ENCODE measurements around the gene KIF7. TPM values are rescaled to one million over a fixed set of nuclear protein-coding genes. Genes with fewer than 3 reads are reported as not detected.
"Not testable (repeated sequence)": the region's sequence is repeated elsewhere in the genome, so short reads cannot be mapped to it uniquely, and the experiment has no call there.

The KIF7 gene
- total RNA-seq, 2 donors from 2014 or later, result 2.9 to 7.6 TPM

DNA sequence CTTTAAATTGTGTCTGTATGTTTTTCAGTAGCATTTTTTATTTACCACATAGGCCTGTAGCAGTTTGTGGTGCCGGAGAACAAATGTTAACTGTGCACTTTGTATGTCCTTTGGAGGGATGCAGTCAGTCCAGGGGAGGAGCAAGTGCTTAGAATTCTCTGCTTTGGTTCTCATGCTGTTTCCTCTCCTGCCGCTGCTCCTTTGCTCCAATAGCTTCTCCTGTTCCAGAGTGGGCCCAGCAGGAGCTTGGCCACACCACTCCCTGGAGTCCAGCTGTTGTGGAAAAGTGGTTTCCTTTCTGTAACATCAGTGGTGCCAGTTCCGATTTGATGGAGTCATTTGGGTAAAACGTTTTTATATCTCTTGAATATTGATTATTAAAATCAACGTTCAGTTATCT, 63.4 kb downstream of the KIF7 start:
- no peak for TF ChIP-seq CTCF (IDR thresholded peaks at IDR 0.05)

GRCh38 chr15:89587955-89588354, 67.3 kb downstream of the KIF7 start:
- H3K27ac ChIP-seq, result no peak overlapping the region
- no peaks in the 10 kb centered on the region for H3K36me3 ChIP-seq
- no peak for DNase-seq (ENCODE audit: low spot score)
- no peaks in the 10 kb centered on the region for H3K9me3 ChIP-seq
- H3K4me3 ChIP-seq, result no peak overlapping the region
- H3K4me1 ChIP-seq, result no peaks in the 10 kb centered on the region
- TF ChIP-seq CTCF (IDR thresholded peaks at IDR 0.05), result no peak
- no peaks in the 10 kb centered on the region for H3K27me3 ChIP-seq

More for the DNA sequence above, 63.4 kb downstream of the KIF7 start:
- DNase-seq (ENCODE audit: low spot score), result no peak
- H3K27ac ChIP-seq, result no peak overlapping the region
- H3K4me1 ChIP-seq, result no peaks in the 10 kb centered on the region
- H3K27me3 ChIP-seq, result no peaks in the 10 kb centered on the region
- no peak overlapping the region for H3K4me3 ChIP-seq
- H3K36me3 ChIP-seq, result no peaks in the 10 kb centered on the region
- H3K9me3 ChIP-seq, result no peaks in the 10 kb centered on the region

- H3K27ac ChIP-seq, result no peak overlapping the region
- DNase-seq (ENCODE audit: low spot score), result no peak
- H3K4me1 ChIP-seq, result no peaks in the 10 kb centered on the region
- H3K27me3 ChIP-seq, result no peaks in the 10 kb centered on the region
- no peaks in the 10 kb centered on the region for H3K36me3 ChIP-seq
- no peaks in the 10 kb centered on the region for H3K9me3 ChIP-seq
- H3K4me3 ChIP-seq, result no peak overlapping the region
- no peak for TF ChIP-seq CTCF (IDR thresholded peaks at IDR 0.05)
Measured at GRCh38 chr15:89586651-89587050, 68.6 kb downstream of the KIF7 start.

DNA sequence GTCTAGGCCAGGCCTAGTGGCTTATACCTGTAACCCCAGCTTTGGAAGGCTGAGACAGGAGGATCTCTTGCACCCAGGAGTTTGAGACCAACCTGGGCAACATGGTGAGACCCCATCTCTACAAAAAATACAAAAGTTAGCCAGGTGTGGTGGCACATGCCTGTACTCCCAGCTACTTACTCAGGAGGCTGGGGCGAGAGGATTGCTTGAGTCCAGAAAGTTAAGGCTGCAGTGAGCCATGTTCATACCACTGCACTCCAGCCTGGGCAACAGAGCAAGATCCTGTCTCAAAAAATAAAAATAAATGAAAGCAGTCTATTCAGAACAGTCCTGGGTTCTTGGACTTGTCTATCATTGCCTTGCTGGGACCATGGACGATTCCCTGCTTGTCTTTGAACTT, 74.5 kb downstream of the KIF7 start:
- not testable (repeated sequence) for DNase-seq (ENCODE audit: low spot score); H3K4me3 ChIP-seq; H3K4me1 ChIP-seq; H3K9me3 ChIP-seq; H3K27me3 ChIP-seq; H3K27ac ChIP-seq; H3K36me3 ChIP-seq

GRCh38 chr15:89578146-89578545, 77.1 kb downstream of the KIF7 start:
- Histone ChIP-seq H3K4me1 (peaks cover 0 to 11% of the 10 kb centered on the region in 2 donors), H3K36me3 (no peaks in the 10 kb centered on the region), H3K4me3 (no peak overlapping the region), H3K27me3 (no peaks in the 10 kb centered on the region), H3K9me3 (no peaks in the 10 kb centered on the region), H3K27ac (no peak overlapping the region)
- TF ChIP-seq CTCF (IDR thresholded peaks at IDR 0.05), result no peak
- no peak for DNase-seq (ENCODE audit: low spot score)

Other genes starting within 250 kb of the KIF7 start
- under 1 TPM; 0.37 to 0.43 TPM for gene RHCG, start 158.9 kb downstream of the KIF7 start, total RNA-seq
- gene TICRR, start 80.0 kb downstream of the KIF7 start, total RNA-seq, result not detected
- 10 to 100 TPM in 1 of 2 donors, 1 to 10 TPM in 1; 3.6 to 22.6 TPM for gene PLIN1, start 23.9 kb upstream of the KIF7 start, total RNA-seq
- 10 to 100 TPM; 11.6 to 14.8 TPM for gene PEX11A, start 35.3 kb upstream of the KIF7 start, total RNA-seq
- under 1 TPM in 1 of 2 donors, not detected in 1; 0.20 TPM for gene WDR93, start 35.3 kb upstream of the KIF7 start, total RNA-seq
- gene MESP1, start 95.8 kb upstream of the KIF7 start, total RNA-seq, result 1 to 10 TPM; 2.3 to 2.4 TPM
- gene MESP2, start 120.9 kb upstream of the KIF7 start, total RNA-seq, result not detected
- 10 to 100 TPM in 1 of 2 donors, 1 to 10 TPM in 1; 8.1 to 22.7 TPM for gene ANPEP, start 159.4 kb upstream of the KIF7 start, total RNA-seq
- gene AP3S2, start 238.5 kb upstream of the KIF7 start, total RNA-seq, result 10 to 100 TPM; 42.1 to 65.9 TPM

All from right atrium auricular region (tissue), 2 donors.